ENCODE results near the gene APOL1.
"Not testable (repeated sequence)": the region's sequence is repeated elsewhere in the genome, so short reads cannot be mapped to it uniquely, and the experiment has no call there.

The APOL1 gene

DNA sequence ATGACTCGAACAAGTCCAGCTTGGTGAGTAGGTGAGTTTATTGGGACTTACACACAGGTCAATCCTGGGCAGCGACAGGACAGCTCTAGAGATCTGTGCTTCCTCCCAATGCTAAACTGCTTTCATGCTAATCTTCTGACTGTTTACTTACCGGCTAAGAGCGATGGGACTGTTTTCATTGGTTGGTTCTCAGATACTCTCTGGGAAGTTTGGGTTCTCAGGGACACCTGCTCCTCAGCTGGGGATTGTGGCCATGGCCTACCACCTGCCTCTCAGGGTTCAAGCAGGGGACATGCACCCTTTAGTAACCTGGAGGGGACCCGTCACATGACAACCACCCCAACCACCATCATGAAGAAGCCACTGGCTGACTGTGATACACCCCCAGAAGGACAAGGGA is 26.7 kb upstream of the APOL1 start:
- no peak for DNase-seq

DNA sequence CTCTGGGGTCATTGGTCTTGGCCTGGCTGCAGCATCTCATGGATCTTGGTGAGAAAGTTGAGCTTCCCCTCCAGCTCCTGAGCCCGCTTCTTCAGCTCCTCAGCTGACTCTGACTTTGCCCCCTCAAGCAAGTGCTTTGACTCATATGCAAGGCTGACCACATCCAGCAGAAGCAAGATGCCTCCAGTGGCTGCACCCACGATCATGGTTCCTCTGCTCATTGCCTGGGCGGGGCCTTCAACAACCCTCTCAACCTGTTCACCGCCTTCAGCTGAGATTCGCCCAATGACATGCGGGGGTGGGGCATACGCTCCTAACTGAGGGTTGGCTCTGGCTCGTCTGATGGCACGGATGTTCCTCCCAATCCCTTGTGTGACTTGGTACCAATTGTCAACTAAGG is 25.5 kb upstream of the APOL1 start:
- DNase-seq, result no peak

GRCh38 chr22:36227806-36228205 is 25.1 kb upstream of the APOL1 start:
- DNase-seq, result no peak

- not testable (repeated sequence) for DNase-seq
Measured at GRCh38 chr22:36228369-36228768, 24.6 kb upstream of the APOL1 start.

- no peak for DNase-seq
Measured at GRCh38 chr22:36228944-36229343, 24.0 kb upstream of the APOL1 start.

GRCh38 chr22:36229649-36230048 is 23.3 kb upstream of the APOL1 start:
- not testable (repeated sequence) for DNase-seq

DNA sequence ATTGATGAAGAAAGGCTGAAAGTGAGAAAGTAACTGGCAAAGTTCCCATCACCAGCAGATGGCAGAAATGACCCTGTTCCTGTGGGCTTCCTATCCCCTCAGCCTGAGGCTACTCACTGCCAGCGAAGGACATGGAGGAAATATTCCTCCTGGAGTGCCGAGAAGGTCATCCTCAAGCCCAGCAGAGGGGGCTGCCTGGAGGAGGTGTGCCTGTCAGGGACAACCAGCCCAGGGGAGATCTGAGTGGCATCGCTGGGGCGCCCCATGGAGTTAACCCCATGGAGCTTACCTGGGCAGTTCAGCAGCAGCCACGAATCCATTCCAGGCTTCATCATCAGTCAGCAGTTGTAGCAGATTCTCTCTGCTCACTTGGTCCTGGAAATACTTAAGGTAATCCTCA is 21.9 kb upstream of the APOL1 start:
- not testable (repeated sequence) for DNase-seq

DNA sequence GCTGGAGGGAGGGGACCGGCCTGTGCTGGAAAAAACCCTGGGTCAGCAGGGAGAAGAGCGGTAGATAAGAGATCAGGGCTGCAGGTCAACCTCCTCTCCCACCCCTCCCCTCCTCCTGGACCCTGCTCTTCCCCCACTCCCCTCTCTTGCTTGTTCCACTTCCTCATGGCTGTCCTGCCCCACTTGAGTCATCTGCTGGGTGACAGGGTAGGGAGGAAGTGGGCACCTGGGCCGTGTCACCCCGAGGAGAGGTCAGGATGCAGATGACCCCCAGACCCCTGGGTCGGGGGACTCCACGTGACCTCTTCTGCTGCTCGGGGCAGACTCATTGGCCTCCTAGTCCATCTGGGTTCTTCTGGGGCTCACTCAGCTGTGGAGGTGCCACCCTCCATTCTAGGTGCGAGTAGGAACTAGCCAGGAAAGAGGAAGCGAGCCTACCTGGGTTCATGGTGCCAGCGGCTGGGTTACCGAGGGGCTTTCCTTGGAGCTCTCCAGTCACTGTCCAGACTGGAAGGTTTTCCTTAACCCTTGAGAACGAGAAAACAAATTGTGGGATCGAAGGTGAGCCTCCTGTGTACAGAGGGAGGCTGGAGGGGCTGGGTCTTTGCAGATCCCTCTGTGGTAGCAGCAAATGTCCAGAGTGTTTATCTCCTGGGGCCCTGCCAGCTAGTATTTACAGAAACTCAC is 20.1 kb upstream of the APOL1 start:
- DNase-seq, result no peak

DNA sequence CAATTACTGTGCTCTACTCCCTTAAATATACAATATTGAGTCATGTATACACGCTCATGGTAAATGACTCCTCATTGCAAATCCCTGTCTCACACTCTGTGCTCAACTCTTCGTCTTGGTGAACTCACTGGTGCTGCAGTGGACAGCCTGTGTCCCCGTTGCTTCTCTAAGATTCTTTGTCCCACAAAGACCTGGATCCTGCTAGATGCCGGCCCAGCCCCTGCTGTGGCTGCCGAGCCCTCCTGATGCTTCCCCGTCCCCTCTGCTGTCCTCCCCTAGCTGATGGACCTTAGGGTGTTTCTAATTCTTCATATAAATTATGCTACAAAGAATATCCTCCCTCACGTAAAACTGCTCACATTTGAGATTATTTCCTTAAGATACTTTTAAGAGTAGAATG is 19.1 kb upstream of the APOL1 start:
- no peak for DNase-seq

DNA sequence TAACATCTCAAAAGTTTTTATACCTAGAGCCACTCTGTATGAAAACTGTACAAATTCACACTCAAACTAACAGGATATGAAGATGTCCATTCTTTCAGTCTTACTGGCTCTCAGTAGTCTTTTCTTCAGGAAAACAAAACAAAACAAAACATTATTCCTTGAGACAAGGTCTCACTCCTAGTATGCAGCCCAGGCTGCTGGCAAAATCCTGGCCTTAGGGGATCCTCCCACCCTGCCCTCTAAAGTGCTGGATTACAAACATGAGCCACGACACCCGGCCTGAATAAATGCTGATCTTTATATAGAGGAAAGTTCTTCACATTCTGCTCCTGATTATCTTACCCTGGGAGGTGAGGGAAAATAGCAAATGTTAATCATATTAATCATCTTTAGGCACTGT is 18.7 kb upstream of the APOL1 start:
- no peak for DNase-seq

DNA sequence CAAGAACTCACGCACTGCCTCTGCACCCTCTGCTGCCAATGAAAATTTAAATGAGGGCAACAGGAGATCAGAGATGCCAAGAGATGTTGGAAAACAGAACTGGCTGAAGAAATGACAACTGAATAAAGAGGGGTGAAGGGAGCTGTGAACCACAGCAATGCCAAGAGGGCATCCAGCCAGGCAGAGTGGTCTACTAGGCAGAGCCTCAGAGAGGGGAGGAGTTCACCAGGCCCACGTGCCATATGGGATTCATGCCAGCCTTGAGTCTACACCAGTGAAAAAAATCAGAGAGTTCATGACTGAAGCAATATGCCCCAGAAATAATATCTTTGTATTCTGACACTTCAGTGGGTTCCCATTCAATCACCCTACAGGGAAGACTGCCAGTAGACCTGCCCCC is 18.0 kb upstream of the APOL1 start:
- DNase-seq, result no peak

GRCh38 chr22:36235585-36235984 is 17.3 kb upstream of the APOL1 start:
- no peak for DNase-seq

DNA sequence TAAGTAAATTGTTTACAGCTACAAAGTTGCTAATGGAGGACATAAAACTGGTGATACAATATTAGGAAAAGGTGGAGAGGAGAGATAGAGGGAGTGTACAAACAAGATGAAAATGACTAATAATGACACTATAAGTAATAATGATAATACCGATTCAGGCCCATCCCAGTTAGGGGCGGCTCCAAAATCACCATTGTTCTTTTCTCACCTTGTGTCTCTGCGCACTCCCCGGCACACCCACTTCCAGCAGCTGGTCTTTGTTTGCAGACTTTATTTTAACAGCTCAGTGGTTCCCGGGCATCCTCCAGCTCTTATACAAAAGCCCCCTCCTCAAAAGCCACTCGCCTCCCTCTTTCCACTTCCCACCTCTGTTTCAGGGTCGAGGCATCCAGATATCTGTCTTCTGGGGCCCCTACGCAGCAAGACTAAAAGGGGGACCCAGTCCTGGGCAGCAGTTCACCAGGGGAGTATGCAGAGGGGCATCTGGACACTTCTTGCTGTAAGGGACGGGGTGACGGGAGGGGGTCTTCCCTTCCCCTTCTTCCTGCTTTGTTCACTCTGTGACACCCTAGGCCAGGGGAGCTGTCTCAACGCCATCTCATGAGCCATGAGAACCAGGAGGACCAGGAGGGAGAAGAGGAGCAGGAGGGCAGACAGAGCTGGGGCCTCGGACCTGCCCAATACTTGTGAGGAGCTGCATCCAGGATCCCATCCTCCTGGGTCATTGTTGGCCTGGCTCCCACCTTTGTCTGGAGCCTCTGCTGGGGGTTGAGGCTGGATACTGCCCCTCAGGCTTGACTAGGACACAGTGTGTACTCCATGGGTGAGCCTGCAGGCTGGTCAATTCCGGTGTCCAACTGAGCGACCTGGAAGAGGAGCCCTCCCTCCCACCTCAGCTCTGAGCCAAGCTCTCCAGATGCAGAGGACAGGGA is 16.3 kb upstream of the APOL1 start:
- DNase-seq, result no peak

DNA sequence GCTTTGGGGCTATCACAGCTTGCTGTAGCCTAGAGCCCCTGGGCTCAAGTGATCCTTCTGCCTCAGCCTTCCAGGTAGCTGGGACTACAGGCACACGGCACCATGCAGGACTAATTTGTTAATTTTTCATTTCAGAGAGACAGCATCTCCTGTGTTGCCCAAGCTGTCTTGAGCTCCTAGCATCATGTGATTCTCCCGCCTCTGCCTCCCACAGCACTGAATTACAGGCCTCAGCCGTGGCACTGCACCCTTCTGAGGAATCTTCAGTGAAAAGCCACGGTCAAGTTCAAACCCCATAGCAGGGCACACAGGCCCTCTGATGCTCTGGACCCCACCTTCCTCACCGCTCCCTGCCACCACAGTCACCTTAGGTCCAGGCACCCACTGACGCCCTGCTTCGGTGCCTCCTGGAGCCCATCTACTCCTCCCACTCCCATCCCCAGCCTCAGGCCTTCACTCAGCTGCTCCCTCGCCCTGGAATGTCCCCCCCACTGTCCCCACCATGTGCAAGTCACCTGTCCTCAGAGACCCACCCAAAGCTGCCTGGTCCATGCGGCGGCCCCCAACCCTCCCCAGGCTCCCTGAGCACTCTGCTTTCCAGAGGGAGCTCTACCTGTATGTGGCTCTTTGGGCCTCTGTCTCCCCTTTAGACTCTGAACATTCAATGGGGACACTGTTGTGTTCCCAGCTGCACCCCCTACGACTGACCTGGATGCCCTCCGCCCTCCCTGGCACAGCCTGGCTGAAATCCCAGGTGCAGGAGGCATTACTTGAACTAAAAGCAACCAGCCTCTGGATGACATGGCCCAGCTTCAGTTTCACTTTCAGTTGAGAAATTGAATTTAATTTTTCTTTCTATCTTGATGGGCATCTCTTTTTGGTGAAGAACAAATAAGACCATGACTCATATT is 15.2 kb upstream of the APOL1 start:
- DNase-seq, result peak; percentile 17

DNA sequence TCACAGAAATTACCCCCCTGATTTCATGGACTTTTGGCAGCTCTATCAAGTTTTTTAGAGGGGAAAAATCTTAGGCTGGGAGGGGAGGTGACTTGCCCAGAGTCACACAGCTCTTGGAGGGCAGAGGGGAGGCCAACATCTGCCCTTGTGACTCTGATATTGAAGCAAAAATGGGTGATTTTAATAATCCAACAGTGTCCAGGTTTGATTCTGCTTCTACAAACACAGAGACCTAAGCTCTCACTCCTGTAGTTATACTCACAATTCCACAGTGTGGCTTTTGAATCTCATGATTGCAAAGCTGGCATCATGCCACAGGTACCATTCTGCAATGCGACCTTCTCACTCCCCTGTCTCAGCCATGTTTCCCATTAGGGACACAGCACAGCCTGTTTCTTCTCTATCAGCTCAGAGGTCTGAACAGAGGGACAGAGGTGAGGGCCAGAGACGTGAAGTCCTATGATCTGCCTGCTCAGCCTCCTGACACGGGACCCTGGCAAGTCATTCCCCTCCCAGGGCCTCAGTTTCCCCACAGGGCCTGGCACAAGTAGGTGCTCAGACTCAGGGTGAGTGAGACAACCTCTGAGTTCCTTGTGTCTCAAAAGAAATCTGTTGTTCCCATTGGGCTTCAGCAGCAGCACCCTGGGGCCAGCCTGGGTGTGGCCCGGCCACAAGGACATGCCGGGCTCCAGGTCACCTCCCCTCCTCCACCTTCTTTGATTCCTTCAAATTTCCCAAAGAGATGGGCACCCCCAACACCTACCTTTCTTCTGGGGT is 14.4 kb upstream of the APOL1 start:
- no peak for DNase-seq

DNA sequence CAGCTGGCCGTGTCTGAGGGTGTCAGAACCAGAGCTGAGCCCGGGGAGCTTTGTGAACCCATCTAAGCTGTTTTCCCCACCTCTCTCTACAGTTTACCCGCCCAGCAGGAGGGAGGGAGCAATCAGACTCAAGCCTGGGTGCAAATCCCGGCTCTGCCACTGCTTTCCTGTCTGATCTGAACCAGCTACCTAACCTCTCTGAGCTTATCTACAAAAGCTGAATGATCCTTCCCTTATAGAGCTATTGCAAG is 13.9 kb upstream of the APOL1 start:
- DNase-seq, result peak; percentile 20

DNA sequence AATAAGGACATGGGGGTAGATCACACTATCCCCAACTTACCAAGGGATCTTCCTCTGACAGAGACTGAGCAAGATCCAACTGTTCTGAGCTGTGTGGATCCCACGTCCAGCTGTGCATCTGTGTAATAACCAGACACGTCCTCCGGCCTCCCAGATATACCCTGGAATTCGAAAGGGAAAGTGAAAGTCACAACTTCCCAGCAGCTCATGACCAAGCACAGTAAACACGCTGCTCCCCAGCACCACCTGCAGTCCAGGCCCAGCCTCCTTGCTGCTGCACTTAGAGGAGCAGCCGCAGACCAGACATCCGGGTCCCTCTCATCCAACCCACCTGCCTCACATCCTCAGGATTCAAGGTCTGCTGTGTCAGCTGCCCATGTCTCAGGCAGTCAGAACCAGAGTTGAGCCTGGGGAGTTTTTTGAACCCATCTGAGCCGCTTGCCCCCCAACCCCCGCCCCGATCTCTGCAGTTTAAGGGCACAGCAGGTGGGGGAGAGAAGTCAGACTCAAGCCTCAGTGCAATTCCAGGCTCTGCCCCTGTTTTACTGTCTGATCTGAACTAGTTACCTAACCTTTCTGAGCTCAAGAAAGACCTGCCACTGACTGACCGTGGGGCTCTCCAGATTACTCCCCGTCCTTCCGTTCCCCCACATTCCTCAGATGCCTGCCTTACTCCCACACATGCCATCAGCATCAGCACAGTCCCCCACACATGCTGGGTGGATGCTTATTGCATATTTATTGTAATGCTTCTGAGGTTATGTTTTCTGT is 13.3 kb upstream of the APOL1 start, which contains the start of gene APOL2:
Gene APOL2 (minus strand): TSS at position 127 of the 771 bp plus-strand sequence. CDS start 6,365 bp downstream, outside the sequence.
- peak; percentile 80 for DNase-seq

DNA sequence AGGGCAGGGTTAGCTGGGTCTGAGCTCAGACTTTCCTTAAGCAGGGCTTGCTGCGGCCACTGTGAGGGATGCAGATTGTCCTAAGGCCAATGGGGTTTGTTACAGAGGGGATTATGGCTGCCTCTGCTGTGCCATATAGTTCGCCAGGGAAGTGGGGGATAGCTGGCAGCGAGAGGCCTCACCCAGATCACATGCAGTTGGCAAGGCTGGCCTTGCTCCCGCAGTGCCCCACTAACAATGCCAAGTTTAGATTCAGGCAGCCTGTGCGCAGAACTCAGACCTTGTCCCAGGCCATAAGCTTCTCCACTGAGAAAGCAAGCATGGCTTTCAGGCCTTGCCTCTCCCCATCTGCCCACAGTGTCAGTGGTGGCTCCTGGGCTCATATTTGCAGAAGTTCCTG is 8.9 kb upstream of the APOL1 start:
- no peak for DNase-seq

DNA sequence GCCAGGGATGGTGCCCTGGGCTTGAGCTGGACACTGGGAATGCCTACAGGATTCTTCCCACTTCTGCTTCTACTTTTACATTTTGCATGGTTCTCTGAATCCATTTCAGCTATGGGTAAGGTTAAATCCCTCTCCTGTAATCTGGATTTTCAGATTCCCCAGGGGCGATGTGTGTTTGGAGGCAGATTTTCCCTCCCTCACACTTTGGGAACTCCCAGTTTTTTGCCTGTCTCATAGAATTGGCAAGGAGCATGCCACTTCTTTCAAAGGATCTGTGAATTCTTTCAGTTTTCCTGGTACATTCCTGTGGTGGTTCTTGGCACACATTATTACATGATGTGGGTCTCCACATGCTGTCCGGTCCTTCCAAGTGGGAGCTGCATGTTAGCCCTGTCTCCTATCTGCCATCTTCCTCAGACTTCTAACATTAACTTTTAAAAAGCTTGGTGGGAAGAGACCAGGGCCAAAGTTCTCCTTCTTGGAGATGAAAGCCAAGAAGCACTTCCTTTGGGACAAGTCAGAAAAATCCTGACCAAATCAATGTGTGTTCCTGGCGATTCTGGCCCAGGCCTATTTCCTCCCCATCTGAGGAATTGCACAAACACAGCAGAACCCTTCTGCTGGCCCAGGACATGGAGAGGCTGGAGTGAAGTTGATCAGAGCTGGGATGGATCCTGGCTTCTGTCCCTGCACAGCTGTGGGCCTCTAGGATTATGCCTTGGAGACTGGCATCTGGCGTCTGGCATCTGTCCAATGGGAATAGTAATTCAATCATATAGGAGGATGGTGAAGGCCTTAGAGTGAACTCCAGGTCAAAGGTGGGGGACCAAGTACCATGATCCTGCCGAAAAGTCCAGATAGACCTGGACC is 8.2 kb upstream of the APOL1 start:
- DNase-seq, result no peak

- no peak for DNase-seq
Measured at GRCh38 chr22:36245805-36246356, 7.1 kb upstream of the APOL1 start.
